Panc1 (cell line): Measurements from ENCODE around the gene TREML2. TPM values are rescaled to one million over a fixed set of nuclear protein-coding genes. Genes with fewer than 3 reads are reported as not detected.

Experiments used
- ATAC-seq: fragments of 200-7000 bp; cut with Tn5 transposase; 2 replicates; pipeline ENCODE4 v1.9.1; 2020; ENCODE audit warnings: mild to moderate bottlenecking, moderate library complexity
- BruUV-seq: library from RNA; stranded (reverse); fragments of 400-500 nt; replicated peaks from 2 replicates; lab custom pipeline; 2021; lab: Mats Ljungman, UMichigan
- CTCF ChIA-PET: fragments of 300-600 bp; sonication (Branson Sonifier 250); formaldehyde crosslinking; loops from one replicate; lab custom pipeline; 2022; ENCODE audit warnings: antibody characterized with exemption; lab: Charles Lee
- POLR2A ChIA-PET: fragments of 300-600 bp; sonication (Branson Sonifier 250); formaldehyde crosslinking; loops from one replicate; lab custom pipeline; 2022; ENCODE audit warnings: antibody characterized with exemption; lab: Charles Lee
- DNase-seq: peaks from one replicate; pipeline ENCODE4 v3.0.0-alpha.2; 2010; ENCODE audit warnings: low read depth, low spot score
- H3K27ac ChIP-seq: 2 replicates; pipeline ENCODE4 v1.5.1; 2011; ENCODE audit warnings: mild to moderate bottlenecking, low read length, inconsistent platforms
- H3K27me3 ChIP-seq: fragments of 200-500 bp; sonication (Bioruptor generic); 2 replicates; pipeline ENCODE4 v1.6.0; 2014; ENCODE audit warnings: low read length, inconsistent platforms; ENCODE audit not compliant: control insufficient read depth, insufficient read depth
- H3K36me3 ChIP-seq: fragments of 200-500 bp; sonication (Bioruptor generic); 2 replicates; pipeline ENCODE4 v1.5.1; 2014; ENCODE audit warnings: inconsistent platforms, mild to moderate bottlenecking, low read length, moderate library complexity; ENCODE audit not compliant: control insufficient read depth, insufficient read depth
- H3K4me1 ChIP-seq: 2 replicates; pipeline ENCODE4 v1.5.1; 2011; ENCODE audit warnings: inconsistent platforms, mild to moderate bottlenecking, low read length, moderate library complexity; ENCODE audit not compliant: control insufficient read depth, insufficient read depth
- H3K4me3 ChIP-seq, 2 experiments: 2 replicates each; pipeline ENCODE4 v1.5.1; 2011 to 2012; ENCODE audit warnings: low read depth in 2 of 2, low read length in 2 of 2, mild to moderate bottlenecking in 2 of 2, inconsistent platforms in 1 of 2, moderate library complexity in 1 of 2
- H3K9me3 ChIP-seq: fragments of 200-500 bp; sonication (Bioruptor generic); 2 replicates; pipeline ENCODE4 v1.5.1; 2014; ENCODE audit warnings: low read depth, mild to moderate bottlenecking, inconsistent platforms, low read length, moderate library complexity; ENCODE audit not compliant: control insufficient read depth, insufficient read depth
- POLR2AphosphoS5 ChIP-seq: IDR thresholded peaks from 2 replicates; pipeline ENCODE4 v1.6.1; 2012; ENCODE audit warnings: mild to moderate bottlenecking, low read depth, low read length, moderate library complexity
- SIN3A ChIP-seq: IDR thresholded peaks from 2 replicates; pipeline ENCODE4 v1.6.1; 2012; ENCODE audit warnings: low read depth, mild to moderate bottlenecking, low read length, moderate library complexity, borderline replicate concordance; ENCODE audit not compliant: insufficient read depth
- TCF7L2 ChIP-seq: IDR thresholded peaks from 2 replicates; pipeline ENCODE4 v1.6.1; 2011; ENCODE audit warnings: mild to moderate bottlenecking, low read depth, low read length, inconsistent platforms
- in situ Hi-C: cut with HindIII; loops from 2 replicates; pipeline ENCODE4 v1.10.0; 2016; ENCODE audit warnings: low sequenced_read_pairs, low pct_unique_long_range_greater_than_20kb
- intact Hi-C: fragments of 100-400 bp; cut with micrococcal nuclease; formaldehyde crosslinking; loops from one replicate; pipeline ENCODE4 v1.10.0; 2022; ENCODE audit not compliant: unreplicated experiment
- total RNA-seq: library from RNA; stranded (reverse); gene quantifications from one replicate; pipeline ENCODE4 v1.2.1, GENCODE V29; 2021; ENCODE audit not compliant: unreplicated experiment
- TF ChIP-seq, protein P1 (sequence below): fragments of 450-650 bp; IDR thresholded peaks from 2 replicates; pipeline ENCODE4 v1.5.1; 2017; ENCODE audit warnings: mild to moderate bottlenecking
- TF ChIP-seq, protein P2 (sequence below), 2 experiments: IDR thresholded peaks; 2 replicates each; pipeline ENCODE4 v1.6.1; 2011 to 2012; ENCODE audit warnings: low read depth in 2 of 2, control low read depth in 1 of 2, low read length in 1 of 2, mild to moderate bottlenecking in 1 of 2, moderate library complexity in 1 of 2; ENCODE audit not compliant: insufficient read depth in 1 of 2

TREML2 gene
- total RNA-seq, 1 experiment from 2014 or later = not detected

DNA sequence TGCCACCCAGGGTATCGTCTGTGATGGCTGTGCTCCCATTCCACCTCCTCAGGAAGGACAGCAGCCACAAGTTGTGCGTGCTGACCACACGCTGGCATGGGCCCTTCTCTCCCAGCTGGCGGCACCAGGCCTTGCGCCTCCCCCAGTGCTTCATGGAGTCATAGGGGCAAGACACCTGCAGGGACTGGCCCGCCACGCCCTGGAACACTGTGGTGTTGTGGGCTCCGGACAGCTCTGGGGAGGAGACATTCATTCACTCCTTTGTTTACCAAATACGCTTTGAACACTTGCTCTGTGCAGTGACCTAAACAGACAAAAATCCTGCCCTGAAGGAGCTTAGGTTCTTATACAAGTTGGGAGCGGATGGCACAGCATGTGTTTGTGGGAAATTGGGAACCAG is 39.6 kb downstream of the TREML2 start:
- ATAC-seq (no peak), DNase-seq (no peak)
- no peaks in the 10 kb centered on the region for H3K9me3 ChIP-seq
- no peak overlapping the region for H3K27ac ChIP-seq
- CTCF ChIA-PET = no interaction called here
- TF ChIP-seq, protein P1, sequence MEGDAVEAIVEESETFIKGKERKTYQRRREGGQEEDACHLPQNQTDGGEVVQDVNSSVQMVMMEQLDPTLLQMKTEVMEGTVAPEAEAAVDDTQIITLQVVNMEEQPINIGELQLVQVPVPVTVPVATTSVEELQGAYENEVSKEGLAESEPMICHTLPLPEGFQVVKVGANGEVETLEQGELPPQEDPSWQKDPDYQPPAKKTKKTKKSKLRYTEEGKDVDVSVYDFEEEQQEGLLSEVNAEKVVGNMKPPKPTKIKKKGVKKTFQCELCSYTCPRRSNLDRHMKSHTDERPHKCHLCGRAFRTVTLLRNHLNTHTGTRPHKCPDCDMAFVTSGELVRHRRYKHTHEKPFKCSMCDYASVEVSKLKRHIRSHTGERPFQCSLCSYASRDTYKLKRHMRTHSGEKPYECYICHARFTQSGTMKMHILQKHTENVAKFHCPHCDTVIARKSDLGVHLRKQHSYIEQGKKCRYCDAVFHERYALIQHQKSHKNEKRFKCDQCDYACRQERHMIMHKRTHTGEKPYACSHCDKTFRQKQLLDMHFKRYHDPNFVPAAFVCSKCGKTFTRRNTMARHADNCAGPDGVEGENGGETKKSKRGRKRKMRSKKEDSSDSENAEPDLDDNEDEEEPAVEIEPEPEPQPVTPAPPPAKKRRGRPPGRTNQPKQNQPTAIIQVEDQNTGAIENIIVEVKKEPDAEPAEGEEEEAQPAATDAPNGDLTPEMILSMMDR = no peak
- no peak for TF ChIP-seq TCF7L2
- TF ChIP-seq POLR2AphosphoS5 = no peak
- TF ChIP-seq, protein P2, sequence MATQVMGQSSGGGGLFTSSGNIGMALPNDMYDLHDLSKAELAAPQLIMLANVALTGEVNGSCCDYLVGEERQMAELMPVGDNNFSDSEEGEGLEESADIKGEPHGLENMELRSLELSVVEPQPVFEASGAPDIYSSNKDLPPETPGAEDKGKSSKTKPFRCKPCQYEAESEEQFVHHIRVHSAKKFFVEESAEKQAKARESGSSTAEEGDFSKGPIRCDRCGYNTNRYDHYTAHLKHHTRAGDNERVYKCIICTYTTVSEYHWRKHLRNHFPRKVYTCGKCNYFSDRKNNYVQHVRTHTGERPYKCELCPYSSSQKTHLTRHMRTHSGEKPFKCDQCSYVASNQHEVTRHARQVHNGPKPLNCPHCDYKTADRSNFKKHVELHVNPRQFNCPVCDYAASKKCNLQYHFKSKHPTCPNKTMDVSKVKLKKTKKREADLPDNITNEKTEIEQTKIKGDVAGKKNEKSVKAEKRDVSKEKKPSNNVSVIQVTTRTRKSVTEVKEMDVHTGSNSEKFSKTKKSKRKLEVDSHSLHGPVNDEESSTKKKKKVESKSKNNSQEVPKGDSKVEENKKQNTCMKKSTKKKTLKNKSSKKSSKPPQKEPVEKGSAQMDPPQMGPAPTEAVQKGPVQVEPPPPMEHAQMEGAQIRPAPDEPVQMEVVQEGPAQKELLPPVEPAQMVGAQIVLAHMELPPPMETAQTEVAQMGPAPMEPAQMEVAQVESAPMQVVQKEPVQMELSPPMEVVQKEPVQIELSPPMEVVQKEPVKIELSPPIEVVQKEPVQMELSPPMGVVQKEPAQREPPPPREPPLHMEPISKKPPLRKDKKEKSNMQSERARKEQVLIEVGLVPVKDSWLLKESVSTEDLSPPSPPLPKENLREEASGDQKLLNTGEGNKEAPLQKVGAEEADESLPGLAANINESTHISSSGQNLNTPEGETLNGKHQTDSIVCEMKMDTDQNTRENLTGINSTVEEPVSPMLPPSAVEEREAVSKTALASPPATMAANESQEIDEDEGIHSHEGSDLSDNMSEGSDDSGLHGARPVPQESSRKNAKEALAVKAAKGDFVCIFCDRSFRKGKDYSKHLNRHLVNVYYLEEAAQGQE (IDR thresholded peaks at IDR 0.05; ENCODE audit: insufficient read depth in 1 of 2, low read depth in 2 of 2, low read length in 1 of 2) = no peak
- no TSS peak for BruUV-seq
- H3K36me3 ChIP-seq = no peaks in the 10 kb centered on the region
- POLR2A ChIA-PET = no interaction called here
- H3K27me3 ChIP-seq = peaks cover 5% of the 10 kb centered on the region; the same call in 1 of the 2 replicates
- in situ Hi-C loops (no loop called here), intact Hi-C loops (loop anchor here (10.0 kb wide), 1 partner anchor 57 kb away; no protein-coding TSS in a partner anchor)
- H3K4me1 ChIP-seq = no peaks in the 10 kb centered on the region
- no peak overlapping the region for H3K4me3 ChIP-seq

DNA sequence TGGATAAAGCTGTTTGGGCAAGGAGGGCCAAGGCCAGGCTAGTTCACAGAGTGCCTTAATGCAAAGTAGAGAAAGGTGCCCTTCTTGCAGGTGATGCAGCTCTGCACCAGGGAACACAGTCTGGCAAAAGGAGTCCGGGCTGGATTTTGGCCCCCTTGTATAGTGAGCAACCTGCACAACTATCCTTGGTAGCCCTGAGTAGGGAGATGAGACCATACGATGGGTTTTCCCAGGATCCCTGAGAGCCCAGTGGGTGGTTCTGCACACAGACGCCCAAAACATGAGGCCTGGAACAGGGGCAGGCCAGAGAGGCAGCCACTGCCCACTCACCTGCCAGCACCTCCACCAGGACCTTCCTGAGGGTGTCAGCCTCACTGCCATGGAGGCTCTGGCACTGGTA is 40.0 kb downstream of the TREML2 start:
- Histone ChIP-seq H3K27me3 (0 out of 2 replicates have a peak, but pooled peaks cover 3% of the 10 kb centered on the region), H3K4me3 (no peak overlapping the region), H3K4me1 (no peaks in the 10 kb centered on the region), H3K9me3 (no peaks in the 10 kb centered on the region), H3K36me3 (no peaks in the 10 kb centered on the region), H3K27ac (no peak overlapping the region)
- ChIA-PET POLR2A (no interaction called here), CTCF (no interaction called here)
- intact Hi-C loops = loop anchor here (10.0 kb wide), 1 partner anchor 56 kb away; no protein-coding TSS in a partner anchor
- ATAC-seq (no peak), DNase-seq (no peak)
- TF ChIP-seq, protein P2 (IDR thresholded peaks at IDR 0.05; ENCODE audit: insufficient read depth in 1 of 2, low read depth in 2 of 2, low read length in 1 of 2) = no peak
- no peak for TF ChIP-seq SIN3A
- no peak for TF ChIP-seq POLR2AphosphoS5
- TF ChIP-seq, protein P1 = no peak
- no peak for TF ChIP-seq TCF7L2
- in situ Hi-C loops = no loop called here
- BruUV-seq = no TSS peak
